Measurements from ENCODE around the gene FLOT2.
"Not testable (repeated sequence)": the region's sequence is repeated elsewhere in the genome, so short reads cannot be mapped to it uniquely, and the experiment has no call there.

DNA sequence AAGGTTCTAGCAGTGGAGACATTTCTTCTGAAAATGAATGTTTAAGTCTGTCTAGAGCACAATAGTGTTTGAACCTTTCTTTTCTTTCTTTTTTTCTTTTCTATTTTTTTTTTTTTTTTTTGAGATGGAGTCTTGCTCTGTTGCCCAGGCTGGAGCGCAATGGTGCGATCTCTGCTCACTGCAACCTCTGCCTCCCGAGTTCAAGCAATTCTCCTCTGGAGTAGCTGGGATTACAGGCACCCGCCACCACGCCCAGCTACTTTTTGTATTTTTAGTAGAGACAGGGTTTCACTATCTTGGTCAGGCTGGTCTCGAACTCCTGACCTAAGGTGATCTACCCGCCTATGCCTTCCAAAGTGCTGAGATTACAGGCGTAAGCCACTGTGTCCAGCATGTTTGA is 37.0 kb upstream of the FLOT2 start:
- TF ChIP-seq GABPA (IDR thresholded peaks at IDR 0.05; ENCODE audit: low read depth); SMC3 (IDR thresholded peaks at IDR 0.05; ENCODE audit: low read depth, low read length); EP300 (IDR thresholded peaks at IDR 0.05; ENCODE audit: borderline replicate concordance in 1 of 2, low read depth in 1 of 2, low read length in 1 of 2): not testable (repeated sequence)
- TF ChIP-seq, protein P1, sequence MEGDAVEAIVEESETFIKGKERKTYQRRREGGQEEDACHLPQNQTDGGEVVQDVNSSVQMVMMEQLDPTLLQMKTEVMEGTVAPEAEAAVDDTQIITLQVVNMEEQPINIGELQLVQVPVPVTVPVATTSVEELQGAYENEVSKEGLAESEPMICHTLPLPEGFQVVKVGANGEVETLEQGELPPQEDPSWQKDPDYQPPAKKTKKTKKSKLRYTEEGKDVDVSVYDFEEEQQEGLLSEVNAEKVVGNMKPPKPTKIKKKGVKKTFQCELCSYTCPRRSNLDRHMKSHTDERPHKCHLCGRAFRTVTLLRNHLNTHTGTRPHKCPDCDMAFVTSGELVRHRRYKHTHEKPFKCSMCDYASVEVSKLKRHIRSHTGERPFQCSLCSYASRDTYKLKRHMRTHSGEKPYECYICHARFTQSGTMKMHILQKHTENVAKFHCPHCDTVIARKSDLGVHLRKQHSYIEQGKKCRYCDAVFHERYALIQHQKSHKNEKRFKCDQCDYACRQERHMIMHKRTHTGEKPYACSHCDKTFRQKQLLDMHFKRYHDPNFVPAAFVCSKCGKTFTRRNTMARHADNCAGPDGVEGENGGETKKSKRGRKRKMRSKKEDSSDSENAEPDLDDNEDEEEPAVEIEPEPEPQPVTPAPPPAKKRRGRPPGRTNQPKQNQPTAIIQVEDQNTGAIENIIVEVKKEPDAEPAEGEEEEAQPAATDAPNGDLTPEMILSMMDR (IDR thresholded peaks at IDR 0.05): not testable (repeated sequence)
- TF ChIP-seq, protein P2, sequence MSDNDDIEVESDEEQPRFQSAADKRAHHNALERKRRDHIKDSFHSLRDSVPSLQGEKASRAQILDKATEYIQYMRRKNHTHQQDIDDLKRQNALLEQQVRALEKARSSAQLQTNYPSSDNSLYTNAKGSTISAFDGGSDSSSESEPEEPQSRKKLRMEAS (IDR thresholded peaks at IDR 0.05; ENCODE audit: low read depth): not testable (repeated sequence)
- TF ChIP-seq, protein P3, sequence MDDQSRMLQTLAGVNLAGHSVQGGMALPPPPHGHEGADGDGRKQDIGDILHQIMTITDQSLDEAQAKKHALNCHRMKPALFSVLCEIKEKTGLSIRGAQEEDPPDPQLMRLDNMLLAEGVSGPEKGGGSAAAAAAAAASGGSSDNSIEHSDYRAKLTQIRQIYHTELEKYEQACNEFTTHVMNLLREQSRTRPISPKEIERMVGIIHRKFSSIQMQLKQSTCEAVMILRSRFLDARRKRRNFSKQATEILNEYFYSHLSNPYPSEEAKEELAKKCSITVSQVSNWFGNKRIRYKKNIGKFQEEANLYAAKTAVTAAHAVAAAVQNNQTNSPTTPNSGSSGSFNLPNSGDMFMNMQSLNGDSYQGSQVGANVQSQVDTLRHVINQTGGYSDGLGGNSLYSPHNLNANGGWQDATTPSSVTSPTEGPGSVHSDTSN (IDR thresholded peaks at IDR 0.05): not testable (repeated sequence)
